A549 (cell line): ENCODE measurements around the gene CDC42SE1. TPM values are rescaled to one million over a fixed set of nuclear protein-coding genes. Genes with fewer than 3 reads are reported as not detected.

Experiments used
- ATAC-seq, 2 experiments: fragments of 200-7000 bp in 1 of 2; fragments of >200 bp in 1 of 2; cut with Nextera tagmentation in 1 of 2; cut with Tn5 transposase in 1 of 2; 3 replicates each; pipeline versions ENCODE4 v1.8.0 to v1.9.1; 2018 to 2020; ENCODE audit warnings: mild to moderate bottlenecking in 1 of 2, moderate library complexity in 1 of 2
- CTCF ChIA-PET: fragments of 300-600 bp; sonication (Branson Sonifier 250); formaldehyde crosslinking; extraction: SDS; loops from one replicate; lab custom pipeline; 2021; ENCODE audit warnings: antibody characterized with exemption, inconsistent platforms; lab: Yijun Ruan, JAX
- POLR2A ChIA-PET: fragments of 350-600 bp; formaldehyde crosslinking; extraction: SDS; loops from one replicate; lab custom pipeline; 2021; ENCODE audit warnings: antibody characterized with exemption, inconsistent platforms; lab: Yijun Ruan, JAX
- DNase-seq, 2 experiments: peaks; one replicate each; pipeline versions ENCODE4 v3.0.0 to v3.0.0-alpha.2; 2011 to 2016; ENCODE audit warnings: low read depth in 1 of 2, low spot score in 1 of 2
- FAIRE-seq: peaks from 2 replicates; lab custom pipeline; 2011; peaks lifted over from hg19 to GRCh38; lab: Jason Lieb, UNC
- H3K27ac ChIP-seq, 2 experiments: fragments of >200 bp; sonication (Bioruptor Twin); formaldehyde crosslinking; 3 replicates each; pipeline ENCODE4 v1.5.1; 2016 to 2017
- H3K4me1 ChIP-seq: fragments of >200 bp; sonication (Bioruptor Twin); formaldehyde crosslinking; 3 replicates; pipeline ENCODE4 v1.6.1; 2016
- H3K4me2 ChIP-seq: fragments of >200 bp; sonication (Bioruptor Twin); formaldehyde crosslinking; 3 replicates; pipeline ENCODE4 v1.6.1; 2016
- H3K4me3 ChIP-seq: fragments of >200 bp; sonication (Bioruptor Twin); formaldehyde crosslinking; 3 replicates; pipeline ENCODE4 v1.5.1; 2016
- H3K9me3 ChIP-seq: fragments of >200 bp; sonication (Bioruptor Twin); formaldehyde crosslinking; 3 replicates; pipeline ENCODE4 v1.6.1; 2016
- BHLHE40 ChIP-seq: IDR thresholded peaks from 2 replicates; pipeline ENCODE4 v1.6.1; 2012; ENCODE audit warnings: low read depth, low read length, inconsistent platforms
- CBX2 ChIP-seq: fragments of 200-600 bp; sonication (generic); IDR thresholded peaks from 2 replicates; pipeline ENCODE4 v1.6.1; 2016; ENCODE audit warnings: low read depth, mild to moderate bottlenecking, borderline replicate concordance
- CBX8 ChIP-seq: fragments of 200-600 bp; sonication (generic); IDR thresholded peaks from 2 replicates; pipeline ENCODE4 v1.6.1; 2016
- CHD4 ChIP-seq: fragments of 200-600 bp; sonication (generic); IDR thresholded peaks from 2 replicates; pipeline ENCODE4 v1.6.1; 2016; ENCODE audit warnings: antibody characterized with exemption, mild to moderate bottlenecking, borderline replicate concordance
- EHF ChIP-seq: fragments of 250-450 bp; sonication (Bioruptor Pico); IDR thresholded peaks from 2 replicates; pipeline ENCODE4 v1.5.0; 2020; ENCODE audit warnings: mild to moderate bottlenecking
- EHMT2 ChIP-seq: fragments of 200-600 bp; sonication (generic); IDR thresholded peaks from 2 replicates; pipeline ENCODE4 v1.6.1; 2016; ENCODE audit warnings: antibody characterized with exemption, low read depth, mild to moderate bottlenecking, moderate library complexity
- ESRRA ChIP-seq: fragments of 150-350 bp; IDR thresholded peaks from 2 replicates; pipeline ENCODE4 v1.6.1; 2014; ENCODE audit warnings: mild to moderate bottlenecking, low read length, borderline replicate concordance
- FOXS1 ChIP-seq: fragments of 250-450 bp; sonication (Bioruptor Pico); IDR thresholded peaks from 2 replicates; pipeline ENCODE4 v1.5.0; 2020; ENCODE audit warnings: mild to moderate bottlenecking, moderate library complexity
- HDAC2 ChIP-seq: fragments of 200-600 bp; sonication (generic); IDR thresholded peaks from 2 replicates; pipeline ENCODE4 v1.6.1; 2016
- HOXA7 ChIP-seq: fragments of 250-450 bp; sonication (Bioruptor Pico); IDR thresholded peaks from 2 replicates; pipeline ENCODE4 v1.5.0; 2020; ENCODE audit warnings: mild to moderate bottlenecking, moderate library complexity
- HOXB13 ChIP-seq: fragments of 250-450 bp; sonication (Bioruptor Pico); IDR thresholded peaks from 2 replicates; pipeline ENCODE4 v1.5.0; 2020; ENCODE audit warnings: low read depth, mild to moderate bottlenecking, moderate library complexity
- KDM1A ChIP-seq: fragments of 200-600 bp; sonication (generic); IDR thresholded peaks from 2 replicates; pipeline ENCODE4 v1.6.1; 2016; ENCODE audit warnings: low read depth, mild to moderate bottlenecking
- NFE2L2 ChIP-seq: fragments of 150-350 bp; conservative IDR thresholded peaks from 2 replicates; pipeline ENCODE4 v1.6.1; 2014; ENCODE audit warnings: low read length
- NPAS2 ChIP-seq: fragments of 250-450 bp; sonication (Bioruptor Pico); IDR thresholded peaks from 2 replicates; pipeline ENCODE4 v1.8.0; 2022; ENCODE audit warnings: mild to moderate bottlenecking, moderate library complexity, borderline replicate concordance
- PHF8 ChIP-seq: fragments of 200-600 bp; sonication (generic); IDR thresholded peaks from 2 replicates; pipeline ENCODE4 v1.6.1; 2016; ENCODE audit warnings: low read depth, mild to moderate bottlenecking, antibody characterized with exemption, moderate library complexity, borderline replicate concordance
- POLR2AphosphoS2 ChIP-seq: conservative IDR thresholded peaks from 2 replicates; pipeline ENCODE4 v1.6.1; 2012; ENCODE audit warnings: low read length, improper control_type of control experiment, inconsistent platforms
- RAD21 ChIP-seq, 2 experiments: fragments of >200 bp in 1 of 2; sonication (Bioruptor Twin) in 1 of 2; formaldehyde crosslinking in 1 of 2; IDR thresholded peaks in 1 of 2; conservative IDR thresholded peaks in 1 of 2; 2 replicates in 1 of 2; 3 replicates in 1 of 2; pipeline ENCODE4 v1.6.1; 2012 to 2018; ENCODE audit warnings: inconsistent platforms in 1 of 2
- RARB ChIP-seq: fragments of 250-450 bp; sonication (Bioruptor Pico); IDR thresholded peaks from 2 replicates; pipeline ENCODE4 v1.8.0; 2021; ENCODE audit warnings: mild to moderate bottlenecking, moderate library complexity
- RCOR1 ChIP-seq: fragments of 150-350 bp; IDR thresholded peaks from 2 replicates; pipeline ENCODE4 v1.6.1; 2014; ENCODE audit warnings: antibody characterized with exemption, low read length, low read depth
- RNF2 ChIP-seq: fragments of 200-600 bp; sonication (generic); IDR thresholded peaks from 2 replicates; pipeline ENCODE4 v1.6.1; 2016; ENCODE audit warnings: low read depth, mild to moderate bottlenecking, antibody characterized with exemption, moderate library complexity, borderline replicate concordance
- SMC3 ChIP-seq: fragments of >200 bp; sonication (Bioruptor Twin); formaldehyde crosslinking; IDR thresholded peaks from 3 replicates; pipeline ENCODE4 v1.6.1; 2018; ENCODE audit warnings: inconsistent platforms
- SREBF2 ChIP-seq: fragments of 450-650 bp; IDR thresholded peaks from 2 replicates; pipeline ENCODE4 v1.6.1; 2014; ENCODE audit warnings: mild to moderate bottlenecking, moderate library complexity
- TFCP2L1 ChIP-seq: fragments of 250-450 bp; sonication (Bioruptor Pico); IDR thresholded peaks from 2 replicates; pipeline ENCODE4 v1.5.0; 2021; ENCODE audit warnings: mild to moderate bottlenecking
- TP53 ChIP-seq: fragments of 250-450 bp; sonication (Bioruptor Pico); IDR thresholded peaks from 2 replicates; pipeline ENCODE4 v1.5.0; 2021; ENCODE audit warnings: mild to moderate bottlenecking, moderate library complexity
- WGBS: methylation state at CpG from one replicate; pipeline ENCODE4 v1.1.6; 2017; ENCODE audit errors: missing lambda C conversion rate; 5-methylcytosine and 5-hydroxymethylcytosine counted together
- polyA minus RNA-seq: library from RNA; depleted of rRNA, polyadenylated mRNA; stranded (reverse); fragments of >200 nt; gene quantifications from 2 replicates; pipeline ENCODE4 v1.2.3, GENCODE V29; 2011; rRNA and poly(A)+ RNA removed
- polyA plus RNA-seq, 4 experiments: library from polyadenylated mRNA; depleted of rRNA in 3 of 4; stranded (reverse); fragments of >200 nt; fragmentation: RNase III in 1 of 4; extraction: RNeasy Plus Mini Kit Qiagen cat#74134 plus additional on column Dnase treatment in 1 of 4; gene quantifications; 2 replicates in 3 of 4; 3 replicates in 1 of 4; pipeline ENCODE4 v1.2.3, GENCODE V29; 2011 to 2017
- TF ChIP-seq, protein P1 (sequence below): fragments of 250-450 bp; sonication (Bioruptor Pico); IDR thresholded peaks from 2 replicates; pipeline ENCODE4 v1.5.0; 2020; ENCODE audit warnings: low read depth, mild to moderate bottlenecking, moderate library complexity
- TF ChIP-seq, protein P2 (sequence below): fragments of 150-350 bp; IDR thresholded peaks from 2 replicates; pipeline ENCODE4 v1.6.1; 2014; ENCODE audit warnings: low read depth, mild to moderate bottlenecking, low read length
- TF ChIP-seq, protein P3 (sequence below): fragments of 450-650 bp; IDR thresholded peaks from 2 replicates; pipeline ENCODE4 v1.6.1; 2014; ENCODE audit warnings: antibody characterized with exemption
- TF ChIP-seq, protein P4 (sequence below): IDR thresholded peaks from 2 replicates; pipeline ENCODE4 v1.6.1; 2012
- TF ChIP-seq, protein P5 (sequence below): IDR thresholded peaks from 2 replicates; pipeline ENCODE4 v1.6.1; 2012
- TF ChIP-seq, protein P6 (sequence below): fragments of 200-600 bp; sonication (generic); IDR thresholded peaks from 2 replicates; pipeline ENCODE4 v1.6.1; 2016; ENCODE audit warnings: antibody characterized with exemption, mild to moderate bottlenecking, moderate library complexity

CDC42SE1 gene, protein sequence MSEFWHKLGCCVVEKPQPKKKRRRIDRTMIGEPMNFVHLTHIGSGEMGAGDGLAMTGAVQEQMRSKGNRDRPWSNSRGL
- 78.1 and 83.1 TPM in 2 replicates for polyA plus RNA-seq (2011; rRNA removed)
- polyA plus RNA-seq (2012; cell fraction: cytosol; rRNA removed): 26.2 and 30.5 TPM in 2 replicates
- polyA plus RNA-seq (2012; cell fraction: nucleus; rRNA removed): 25.4 and 35.1 TPM in 2 replicates
- 50.6 to 54.7 TPM (median 52.0 TPM) in 3 replicates for polyA plus RNA-seq (2017; fragmentation: RNase III; extraction: RNeasy Plus Mini Kit Qiagen cat#74134 plus additional on column Dnase treatment)
- 68.8 and 71.3 TPM in 2 replicates for polyA minus RNA-seq

DNA sequence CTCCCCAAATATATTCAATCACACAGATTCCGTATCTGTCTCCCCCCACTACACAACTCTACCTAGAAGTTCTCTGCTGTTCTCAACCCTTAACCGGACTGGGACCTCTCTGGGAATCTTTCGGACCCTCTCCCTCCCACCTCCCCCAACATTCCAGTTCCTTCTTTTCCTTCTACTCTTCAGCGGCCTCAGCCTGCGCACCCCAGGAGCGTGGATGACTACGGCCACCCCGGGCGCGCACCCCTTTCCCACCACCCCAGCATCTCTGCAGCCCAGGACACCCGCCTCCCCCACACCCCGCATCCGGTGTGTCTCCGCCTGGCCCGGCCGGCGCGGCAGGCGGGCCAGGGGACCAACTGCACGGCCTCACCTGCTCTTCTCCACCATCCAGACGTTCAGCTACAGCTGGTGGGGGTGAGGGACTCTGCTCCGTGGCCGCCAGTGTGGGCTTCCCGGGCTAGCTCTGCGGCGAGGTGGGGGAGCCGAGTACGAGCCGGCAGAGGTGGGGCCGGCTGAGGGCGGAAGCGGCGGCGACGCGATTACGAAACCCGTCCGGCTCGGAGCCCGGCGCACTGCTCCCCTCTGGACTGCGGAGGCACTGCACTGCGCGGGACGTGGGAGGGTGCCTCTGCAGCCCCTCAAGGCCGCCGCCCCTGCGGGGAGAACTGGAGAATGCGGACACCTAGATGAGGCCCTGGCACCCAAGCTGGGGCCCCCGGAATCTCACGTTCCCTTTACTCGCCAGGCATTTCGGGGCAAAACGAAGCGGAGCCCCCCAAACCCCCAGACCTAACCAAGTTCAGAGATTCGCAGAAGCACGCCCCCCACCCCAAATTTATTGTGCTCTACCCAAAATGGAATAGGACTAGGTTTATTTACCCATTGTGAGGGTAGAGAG is at the start of gene CDC42SE1:
CDC42SE1 (minus strand) TSS at position 514 of the 898 bp plus-strand sequence. CDS start 3,892 bp downstream, outside the sequence.
- Histone ChIP-seq H3K4me3 (peak within 1 kb of the TSS; percentile 90), H3K4me2 (peak within 1 kb of the TSS; percentile 98), H3K9me3 (no peaks in the 10 kb centered on the region), H3K27ac (peak within 1 kb of the TSS; percentile 98 to 100), H3K4me1 (peaks cover 50% of the 10 kb centered on the region)
- ATAC-seq (peak; percentile 90 to 93), DNase-seq (peak; percentile 88 to 94), FAIRE-seq (no peak)
- ChIA-PET CTCF (interaction anchor here (0.5 to 7.8 kb wide), 24 partner anchors 9 to 219 kb away, joined by 3 to 86 read pairs (median 3); partner anchors contain the start of genes C1orf56, GABPB2, MINDY1 and PRUNE1), POLR2A (interaction anchor here (0.8 to 5.6 kb wide), 6 partner anchors 8 to 12 kb away, joined by 3 to 34 read pairs (median 5); partner anchors contain the start of genes C1orf56 and GABPB2)
- WGBS: under 1% methylated on average over 23 of the region's 58 CpGs
- TF ChIP-seq HOXA7 (CRISPR knock-in tag) (no peak), BHLHE40 (no peak), RAD21 (conservative IDR thresholded peaks at IDR 0.05 in 1 of 2, IDR thresholded peaks at IDR 0.05 in 1 of 2) (peak in 1 of 2 experiments; percentile 27; a peak in 3 of 5 replicates), POLR2AphosphoS2 (no peak), RNF2 (no peak), RARB (CRISPR knock-in tag) (no peak), TFCP2L1 (CRISPR knock-in tag) (no peak), CBX8 (no peak), CBX2 (no peak), RCOR1 (no peak), FOXS1 (CRISPR knock-in tag) (no peak), CHD4 (no peak), SREBF2 (no peak), NFE2L2 (no peak), HDAC2 (no peak), ESRRA (no peak), EHMT2 (no peak), TP53 (CRISPR knock-in tag) (no peak), KDM1A (no peak), EHF (no peak), NPAS2 (CRISPR knock-in tag) (no peak), HOXB13 (CRISPR knock-in tag) (no peak), PHF8 (peak; percentile 45; the same call in 1 of the 2 replicates), SMC3 (peak; percentile 26; the same call in 1 of the 3 replicates)
- TF ChIP-seq, protein P1, sequence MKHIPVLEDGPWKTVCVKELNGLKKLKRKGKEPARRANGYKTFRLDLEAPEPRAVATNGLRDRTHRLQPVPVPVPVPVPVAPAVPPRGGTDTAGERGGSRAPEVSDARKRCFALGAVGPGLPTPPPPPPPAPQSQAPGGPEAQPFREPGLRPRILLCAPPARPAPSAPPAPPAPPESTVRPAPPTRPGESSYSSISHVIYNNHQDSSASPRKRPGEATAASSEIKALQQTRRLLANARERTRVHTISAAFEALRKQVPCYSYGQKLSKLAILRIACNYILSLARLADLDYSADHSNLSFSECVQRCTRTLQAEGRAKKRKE (CRISPR knock-in tag): no peak
- TF ChIP-seq, protein P2, sequence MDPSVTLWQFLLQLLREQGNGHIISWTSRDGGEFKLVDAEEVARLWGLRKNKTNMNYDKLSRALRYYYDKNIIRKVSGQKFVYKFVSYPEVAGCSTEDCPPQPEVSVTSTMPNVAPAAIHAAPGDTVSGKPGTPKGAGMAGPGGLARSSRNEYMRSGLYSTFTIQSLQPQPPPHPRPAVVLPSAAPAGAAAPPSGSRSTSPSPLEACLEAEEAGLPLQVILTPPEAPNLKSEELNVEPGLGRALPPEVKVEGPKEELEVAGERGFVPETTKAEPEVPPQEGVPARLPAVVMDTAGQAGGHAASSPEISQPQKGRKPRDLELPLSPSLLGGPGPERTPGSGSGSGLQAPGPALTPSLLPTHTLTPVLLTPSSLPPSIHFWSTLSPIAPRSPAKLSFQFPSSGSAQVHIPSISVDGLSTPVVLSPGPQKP: no peak
- TF ChIP-seq, protein P3, sequence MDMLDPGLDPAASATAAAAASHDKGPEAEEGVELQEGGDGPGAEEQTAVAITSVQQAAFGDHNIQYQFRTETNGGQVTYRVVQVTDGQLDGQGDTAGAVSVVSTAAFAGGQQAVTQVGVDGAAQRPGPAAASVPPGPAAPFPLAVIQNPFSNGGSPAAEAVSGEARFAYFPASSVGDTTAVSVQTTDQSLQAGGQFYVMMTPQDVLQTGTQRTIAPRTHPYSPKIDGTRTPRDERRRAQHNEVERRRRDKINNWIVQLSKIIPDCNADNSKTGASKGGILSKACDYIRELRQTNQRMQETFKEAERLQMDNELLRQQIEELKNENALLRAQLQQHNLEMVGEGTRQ: no peak
- TF ChIP-seq, protein P4, sequence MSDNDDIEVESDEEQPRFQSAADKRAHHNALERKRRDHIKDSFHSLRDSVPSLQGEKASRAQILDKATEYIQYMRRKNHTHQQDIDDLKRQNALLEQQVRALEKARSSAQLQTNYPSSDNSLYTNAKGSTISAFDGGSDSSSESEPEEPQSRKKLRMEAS: peak; percentile 76
- TF ChIP-seq, protein P5, sequence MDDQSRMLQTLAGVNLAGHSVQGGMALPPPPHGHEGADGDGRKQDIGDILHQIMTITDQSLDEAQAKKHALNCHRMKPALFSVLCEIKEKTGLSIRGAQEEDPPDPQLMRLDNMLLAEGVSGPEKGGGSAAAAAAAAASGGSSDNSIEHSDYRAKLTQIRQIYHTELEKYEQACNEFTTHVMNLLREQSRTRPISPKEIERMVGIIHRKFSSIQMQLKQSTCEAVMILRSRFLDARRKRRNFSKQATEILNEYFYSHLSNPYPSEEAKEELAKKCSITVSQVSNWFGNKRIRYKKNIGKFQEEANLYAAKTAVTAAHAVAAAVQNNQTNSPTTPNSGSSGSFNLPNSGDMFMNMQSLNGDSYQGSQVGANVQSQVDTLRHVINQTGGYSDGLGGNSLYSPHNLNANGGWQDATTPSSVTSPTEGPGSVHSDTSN: peak; percentile 28; the same call in 1 of the 2 replicates
- TF ChIP-seq, protein P6, sequence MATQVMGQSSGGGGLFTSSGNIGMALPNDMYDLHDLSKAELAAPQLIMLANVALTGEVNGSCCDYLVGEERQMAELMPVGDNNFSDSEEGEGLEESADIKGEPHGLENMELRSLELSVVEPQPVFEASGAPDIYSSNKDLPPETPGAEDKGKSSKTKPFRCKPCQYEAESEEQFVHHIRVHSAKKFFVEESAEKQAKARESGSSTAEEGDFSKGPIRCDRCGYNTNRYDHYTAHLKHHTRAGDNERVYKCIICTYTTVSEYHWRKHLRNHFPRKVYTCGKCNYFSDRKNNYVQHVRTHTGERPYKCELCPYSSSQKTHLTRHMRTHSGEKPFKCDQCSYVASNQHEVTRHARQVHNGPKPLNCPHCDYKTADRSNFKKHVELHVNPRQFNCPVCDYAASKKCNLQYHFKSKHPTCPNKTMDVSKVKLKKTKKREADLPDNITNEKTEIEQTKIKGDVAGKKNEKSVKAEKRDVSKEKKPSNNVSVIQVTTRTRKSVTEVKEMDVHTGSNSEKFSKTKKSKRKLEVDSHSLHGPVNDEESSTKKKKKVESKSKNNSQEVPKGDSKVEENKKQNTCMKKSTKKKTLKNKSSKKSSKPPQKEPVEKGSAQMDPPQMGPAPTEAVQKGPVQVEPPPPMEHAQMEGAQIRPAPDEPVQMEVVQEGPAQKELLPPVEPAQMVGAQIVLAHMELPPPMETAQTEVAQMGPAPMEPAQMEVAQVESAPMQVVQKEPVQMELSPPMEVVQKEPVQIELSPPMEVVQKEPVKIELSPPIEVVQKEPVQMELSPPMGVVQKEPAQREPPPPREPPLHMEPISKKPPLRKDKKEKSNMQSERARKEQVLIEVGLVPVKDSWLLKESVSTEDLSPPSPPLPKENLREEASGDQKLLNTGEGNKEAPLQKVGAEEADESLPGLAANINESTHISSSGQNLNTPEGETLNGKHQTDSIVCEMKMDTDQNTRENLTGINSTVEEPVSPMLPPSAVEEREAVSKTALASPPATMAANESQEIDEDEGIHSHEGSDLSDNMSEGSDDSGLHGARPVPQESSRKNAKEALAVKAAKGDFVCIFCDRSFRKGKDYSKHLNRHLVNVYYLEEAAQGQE: no peak
